Measurements from ENCODE around the gene PRR22.
"Not testable (repeated sequence)": the region's sequence is repeated elsewhere in the genome, so short reads cannot be mapped to it uniquely, and the experiment has no call there.

The PRR22 gene

DNA sequence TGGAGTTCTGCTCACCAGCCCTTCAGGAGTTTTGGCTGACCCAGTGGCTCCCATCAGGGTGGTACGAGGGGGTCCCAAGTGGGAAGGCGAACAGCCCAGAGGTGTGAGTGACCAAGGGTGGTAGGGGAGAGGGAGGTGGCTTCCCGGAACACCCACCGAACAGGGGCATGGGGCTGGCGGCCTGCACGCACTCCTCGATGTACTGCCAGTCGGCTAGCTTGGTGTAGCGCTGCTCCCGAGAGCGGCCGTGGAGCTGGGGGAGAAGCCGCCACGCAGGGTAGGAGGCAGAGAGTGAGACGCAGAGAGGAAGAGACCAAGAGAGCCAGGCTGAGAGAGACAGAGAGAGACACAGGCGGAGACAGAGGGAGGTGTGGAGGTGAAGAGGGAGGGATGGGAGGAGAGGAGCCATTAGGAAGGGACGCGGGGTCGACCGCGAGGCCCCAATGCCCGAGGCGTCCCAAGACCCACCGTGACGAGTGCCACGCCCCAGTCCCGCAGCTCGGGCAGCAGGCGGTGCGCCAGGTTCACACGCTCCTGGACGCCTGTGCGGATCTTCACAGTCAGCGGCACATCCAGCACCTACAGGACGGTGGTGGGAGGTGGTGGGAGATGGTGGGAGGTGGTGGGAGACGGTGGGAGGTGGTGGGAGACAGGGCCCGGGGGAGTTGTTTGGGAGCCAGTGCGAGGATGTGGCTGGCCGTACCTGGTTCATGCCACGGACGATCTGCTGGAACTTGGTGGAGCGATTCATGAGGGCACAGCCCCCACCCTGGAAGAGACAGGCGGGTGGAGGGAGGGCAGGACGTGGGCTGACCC is 2.3 kb upstream of the PRR22 start:
- H3K4me1 ChIP-seq (ENCODE audit: control insufficient read depth, insufficient read depth, low read length): peaks cover 7% of the 10 kb centered on the region
- no peaks in the 10 kb centered on the region for H3K27me3 ChIP-seq (ENCODE audit: control insufficient read depth, insufficient read depth, low read length)
- H3K9me3 ChIP-seq (ENCODE audit: control insufficient read depth, low read length): no peaks in the 10 kb centered on the region
- H3K36me3 ChIP-seq (ENCODE audit: control insufficient read depth, insufficient read depth, low read length): peaks cover 14% of the 10 kb centered on the region
- H3K9ac ChIP-seq (ENCODE audit: low read length): no peak overlapping the region
- no peak overlapping the region for H3K4me3 ChIP-seq (ENCODE audit: low read length)

- Histone ChIP-seq H3K4me1 (ENCODE audit: control insufficient read depth, insufficient read depth, low read length) (peaks cover 7% of the 10 kb centered on the region), H3K9ac (ENCODE audit: low read length) (no peak overlapping the region), H3K36me3 (ENCODE audit: control insufficient read depth, insufficient read depth, low read length) (peaks cover 14% of the 10 kb centered on the region), H3K4me3 (ENCODE audit: low read length) (no peak overlapping the region), H3K27me3 (ENCODE audit: control insufficient read depth, insufficient read depth, low read length) (no peaks in the 10 kb centered on the region), H3K9me3 (ENCODE audit: control insufficient read depth, low read length) (no peaks in the 10 kb centered on the region)
These were observed 877 bp upstream of the PRR22 start for GRCh38 chr19:5785423-5785822.

- Histone ChIP-seq H3K9ac (ENCODE audit: low read length) (no peak overlapping the region), H3K4me3 (ENCODE audit: low read length) (no peak overlapping the region), H3K36me3 (ENCODE audit: control insufficient read depth, insufficient read depth, low read length) (peaks cover 14% of the 10 kb centered on the region), H3K27me3 (ENCODE audit: control insufficient read depth, insufficient read depth, low read length) (no peaks in the 10 kb centered on the region), H3K9me3 (ENCODE audit: control insufficient read depth, low read length) (no peaks in the 10 kb centered on the region), H3K4me1 (ENCODE audit: control insufficient read depth, insufficient read depth, low read length) (no peaks in the 10 kb centered on the region)
These were observed 1.3 kb downstream of the PRR22 start for GRCh38 chr19:5782945-5783919.

- no peak overlapping the region for H3K9ac ChIP-seq (ENCODE audit: low read length)
- no peaks in the 10 kb centered on the region for H3K27me3 ChIP-seq (ENCODE audit: control insufficient read depth, insufficient read depth, low read length)
- H3K36me3 ChIP-seq (ENCODE audit: control insufficient read depth, insufficient read depth, low read length): peaks cover 14% of the 10 kb centered on the region
- H3K4me1 ChIP-seq (ENCODE audit: control insufficient read depth, insufficient read depth, low read length): no peaks in the 10 kb centered on the region
- H3K9me3 ChIP-seq (ENCODE audit: control insufficient read depth, low read length): no peaks in the 10 kb centered on the region
- H3K4me3 ChIP-seq (ENCODE audit: low read length): no peak overlapping the region
These were observed 2.2 kb downstream of the PRR22 start for GRCh38 chr19:5782322-5782721.

- H3K36me3 ChIP-seq (ENCODE audit: control insufficient read depth, insufficient read depth, low read length); H3K9me3 ChIP-seq (ENCODE audit: control insufficient read depth, low read length); H3K4me1 ChIP-seq (ENCODE audit: control insufficient read depth, insufficient read depth, low read length); H3K4me3 ChIP-seq (ENCODE audit: low read length); H3K27me3 ChIP-seq (ENCODE audit: control insufficient read depth, insufficient read depth, low read length); H3K9ac ChIP-seq (ENCODE audit: low read length): not testable (repeated sequence)
These were observed 3.6 kb downstream of the PRR22 start for GRCh38 chr19:5780916-5781315.

GRCh38 chr19:5778402-5778801 is 6.1 kb downstream of the PRR22 start:
- Histone ChIP-seq H3K4me3 (ENCODE audit: low read length) (no peak overlapping the region), H3K36me3 (ENCODE audit: control insufficient read depth, insufficient read depth, low read length) (no peaks in the 10 kb centered on the region), H3K9me3 (ENCODE audit: control insufficient read depth, low read length) (no peaks in the 10 kb centered on the region), H3K27me3 (ENCODE audit: control insufficient read depth, insufficient read depth, low read length) (no peaks in the 10 kb centered on the region), H3K4me1 (ENCODE audit: control insufficient read depth, insufficient read depth, low read length) (no peaks in the 10 kb centered on the region), H3K9ac (ENCODE audit: low read length) (no peak overlapping the region)

- Histone ChIP-seq H3K9me3 (ENCODE audit: control insufficient read depth, low read length) (no peaks in the 10 kb centered on the region), H3K4me3 (ENCODE audit: low read length) (no peak overlapping the region), H3K4me1 (ENCODE audit: control insufficient read depth, insufficient read depth, low read length) (no peaks in the 10 kb centered on the region), H3K9ac (ENCODE audit: low read length) (no peak overlapping the region), H3K27me3 (ENCODE audit: control insufficient read depth, insufficient read depth, low read length) (no peaks in the 10 kb centered on the region), H3K36me3 (ENCODE audit: control insufficient read depth, insufficient read depth, low read length) (no peaks in the 10 kb centered on the region)
These were observed 8.8 kb downstream of the PRR22 start for GRCh38 chr19:5775668-5776309.

- Histone ChIP-seq H3K4me1 (ENCODE audit: control insufficient read depth, insufficient read depth, low read length) (no peaks in the 10 kb centered on the region), H3K9ac (ENCODE audit: low read length) (no peak overlapping the region), H3K9me3 (ENCODE audit: control insufficient read depth, low read length) (no peaks in the 10 kb centered on the region), H3K27me3 (ENCODE audit: control insufficient read depth, insufficient read depth, low read length) (no peaks in the 10 kb centered on the region), H3K36me3 (ENCODE audit: control insufficient read depth, insufficient read depth, low read length) (no peaks in the 10 kb centered on the region), H3K4me3 (ENCODE audit: low read length) (no peak overlapping the region)
These were observed 9.6 kb downstream of the PRR22 start for GRCh38 chr19:5774921-5775320.

DNA sequence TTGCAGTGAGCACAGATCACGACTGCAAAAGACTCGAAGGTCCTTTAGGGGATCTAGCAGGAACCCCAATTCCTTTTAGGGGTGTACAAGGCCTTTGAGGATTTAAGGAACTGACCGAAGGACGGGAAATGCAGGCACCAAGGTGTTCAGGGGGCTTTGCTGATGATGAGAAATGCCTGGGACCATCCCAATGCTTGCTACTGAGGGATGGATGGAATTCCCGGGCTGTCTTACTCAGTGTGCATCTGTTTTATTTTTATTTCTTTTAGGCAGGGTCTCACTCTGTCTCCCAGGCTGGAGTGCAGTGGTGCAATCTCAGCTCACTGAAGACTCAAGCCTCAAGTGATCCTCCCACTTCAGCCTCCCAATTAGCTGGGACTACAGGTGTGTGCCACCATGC is 11.3 kb downstream of the PRR22 start:
- H3K9ac ChIP-seq (ENCODE audit: low read length): no peak overlapping the region
- H3K36me3 ChIP-seq (ENCODE audit: control insufficient read depth, insufficient read depth, low read length): no peaks in the 10 kb centered on the region
- no peaks in the 10 kb centered on the region for H3K4me1 ChIP-seq (ENCODE audit: control insufficient read depth, insufficient read depth, low read length)
- H3K4me3 ChIP-seq (ENCODE audit: low read length): no peak overlapping the region
- H3K27me3 ChIP-seq (ENCODE audit: control insufficient read depth, insufficient read depth, low read length): no peaks in the 10 kb centered on the region
- H3K9me3 ChIP-seq (ENCODE audit: control insufficient read depth, low read length): no peaks in the 10 kb centered on the region

DNA sequence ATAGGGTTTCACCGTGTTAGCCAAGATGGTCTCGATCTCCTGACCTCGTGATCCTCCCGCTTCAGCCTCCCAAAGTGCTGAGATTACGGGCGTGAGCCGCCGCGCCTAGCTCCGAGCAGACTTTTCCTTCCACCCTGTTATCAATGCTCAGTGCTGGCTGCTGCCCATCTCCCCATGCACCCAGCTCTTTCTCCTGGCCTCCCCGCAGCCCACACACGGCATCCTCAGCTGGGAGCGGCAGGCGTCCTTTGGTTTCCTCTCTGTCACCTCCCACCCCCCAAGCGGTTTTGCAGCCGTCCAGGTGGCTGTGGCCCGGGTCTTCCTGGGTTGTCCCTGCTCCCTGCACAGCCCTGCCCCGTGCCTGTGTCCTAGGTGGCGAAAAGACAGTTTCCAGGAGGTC is 12.1 kb downstream of the PRR22 start:
- Histone ChIP-seq H3K9me3 (ENCODE audit: control insufficient read depth, low read length) (no peaks in the 10 kb centered on the region), H3K9ac (ENCODE audit: low read length) (no peak overlapping the region), H3K27me3 (ENCODE audit: control insufficient read depth, insufficient read depth, low read length) (no peaks in the 10 kb centered on the region), H3K4me3 (ENCODE audit: low read length) (no peak overlapping the region), H3K36me3 (ENCODE audit: control insufficient read depth, insufficient read depth, low read length) (no peaks in the 10 kb centered on the region), H3K4me1 (ENCODE audit: control insufficient read depth, insufficient read depth, low read length) (no peaks in the 10 kb centered on the region)

- no peak overlapping the region for H3K4me3 ChIP-seq (ENCODE audit: low read length)
- no peaks in the 10 kb centered on the region for H3K4me1 ChIP-seq (ENCODE audit: control insufficient read depth, insufficient read depth, low read length)
- no peaks in the 10 kb centered on the region for H3K27me3 ChIP-seq (ENCODE audit: control insufficient read depth, insufficient read depth, low read length)
- H3K9ac ChIP-seq (ENCODE audit: low read length): no peak overlapping the region
- H3K36me3 ChIP-seq (ENCODE audit: control insufficient read depth, insufficient read depth, low read length): no peaks in the 10 kb centered on the region
- no peaks in the 10 kb centered on the region for H3K9me3 ChIP-seq (ENCODE audit: control insufficient read depth, low read length)
These were observed 16.6 kb downstream of the PRR22 start for GRCh38 chr19:5767949-5768348.

DNA sequence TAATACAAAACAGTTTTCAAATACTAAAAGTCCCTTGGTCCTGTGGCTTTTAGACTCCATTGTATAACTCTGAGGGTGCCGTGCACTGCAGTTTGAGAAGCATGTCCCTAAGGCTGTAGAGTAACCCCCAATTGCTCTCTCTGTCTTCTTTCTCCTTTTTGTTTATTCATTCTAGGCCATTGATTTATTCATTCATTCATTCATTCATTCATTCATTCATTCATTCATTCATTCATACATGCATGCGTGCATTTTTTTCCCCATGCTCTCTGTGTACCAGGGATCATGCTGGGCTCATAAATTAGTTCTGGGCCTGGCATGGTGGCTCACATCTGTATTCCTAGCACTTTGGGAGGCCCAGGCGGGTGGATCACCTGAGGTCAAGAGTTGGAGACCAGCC is 19.3 kb downstream of the PRR22 start:
- no peaks in the 10 kb centered on the region for H3K36me3 ChIP-seq (ENCODE audit: control insufficient read depth, insufficient read depth, low read length)
- no peaks in the 10 kb centered on the region for H3K27me3 ChIP-seq (ENCODE audit: control insufficient read depth, insufficient read depth, low read length)
- H3K4me3 ChIP-seq (ENCODE audit: low read length): no peak overlapping the region
- H3K9me3 ChIP-seq (ENCODE audit: control insufficient read depth, low read length): no peaks in the 10 kb centered on the region
- H3K4me1 ChIP-seq (ENCODE audit: control insufficient read depth, insufficient read depth, low read length): no peaks in the 10 kb centered on the region
- no peak overlapping the region for H3K9ac ChIP-seq (ENCODE audit: low read length)
